ENCODE measurements around the gene CPHXL2. TPM values are rescaled to one million over a fixed set of nuclear protein-coding genes. Genes with fewer than 3 reads are reported as not detected.
A peak's percentile ranks its signal among the peaks of the same experiment; 100 is the strongest.

Gene CPHXL2
- total RNA-seq, 1 experiment from 2014 or later, result not detected

DNA sequence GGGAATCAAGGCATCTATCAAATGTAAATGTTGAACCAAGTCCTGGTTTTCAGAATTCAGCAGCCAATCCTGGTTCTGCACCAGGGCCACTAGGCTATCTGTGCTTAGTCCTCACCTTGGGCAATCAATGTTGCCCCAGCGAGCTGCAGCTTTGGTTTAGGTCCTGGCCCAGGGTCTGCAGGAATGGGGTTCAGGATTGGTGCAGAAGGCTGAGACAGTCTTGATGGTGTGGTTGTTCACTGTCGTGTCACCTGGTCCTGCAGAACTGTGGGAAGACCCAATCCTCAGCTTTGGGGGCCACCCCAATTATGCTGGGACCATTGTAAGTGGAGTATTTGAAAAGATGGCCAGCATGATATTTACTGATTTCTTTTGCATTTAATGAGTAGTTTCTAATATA lies 18.6 kb downstream of the CPHXL2 start:
- Histone ChIP-seq H3K4me1 (no peaks in the 10 kb centered on the region), H3K27ac (no peak overlapping the region), H3K9me3 (replicated peaks) (no peaks in the 10 kb centered on the region), H3K27me3 (no peaks in the 10 kb centered on the region), H3K36me3 (peaks cover 5% of the 10 kb centered on the region; the same call in 1 of the 2 replicates), H3K4me3 (no peak overlapping the region)
- no peak for DNase-seq

DNA sequence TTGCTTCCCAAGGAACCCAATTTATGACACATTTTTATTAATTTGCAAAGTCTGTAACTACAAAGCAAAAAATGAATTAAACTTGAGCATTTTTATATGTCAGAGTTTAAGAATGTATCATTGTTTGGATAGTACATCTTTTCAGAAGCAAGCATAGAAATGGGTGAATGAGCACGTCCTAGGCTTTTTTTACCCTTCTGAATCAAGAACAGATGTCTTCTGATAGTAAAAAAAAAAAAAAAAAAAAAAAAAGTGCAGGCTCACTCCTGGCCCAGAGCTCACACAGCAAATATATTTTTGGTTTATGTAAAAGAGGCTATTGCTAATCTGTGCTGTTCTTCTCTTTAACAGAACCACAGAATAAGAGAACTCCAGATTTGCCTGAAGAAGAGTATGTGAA lies 22.9 kb downstream of the CPHXL2 start:
- Histone ChIP-seq H3K4me3 (no peak overlapping the region), H3K36me3 (peaks cover 5% of the 10 kb centered on the region; the same call in 1 of the 2 replicates), H3K4me1 (0 out of 2 replicates have a peak, but pooled peaks cover 2% of the 10 kb centered on the region), H3K9me3 (replicated peaks) (no peaks in the 10 kb centered on the region), H3K27me3 (no peaks in the 10 kb centered on the region), H3K27ac (no peak overlapping the region)
- no peak for DNase-seq

DNA sequence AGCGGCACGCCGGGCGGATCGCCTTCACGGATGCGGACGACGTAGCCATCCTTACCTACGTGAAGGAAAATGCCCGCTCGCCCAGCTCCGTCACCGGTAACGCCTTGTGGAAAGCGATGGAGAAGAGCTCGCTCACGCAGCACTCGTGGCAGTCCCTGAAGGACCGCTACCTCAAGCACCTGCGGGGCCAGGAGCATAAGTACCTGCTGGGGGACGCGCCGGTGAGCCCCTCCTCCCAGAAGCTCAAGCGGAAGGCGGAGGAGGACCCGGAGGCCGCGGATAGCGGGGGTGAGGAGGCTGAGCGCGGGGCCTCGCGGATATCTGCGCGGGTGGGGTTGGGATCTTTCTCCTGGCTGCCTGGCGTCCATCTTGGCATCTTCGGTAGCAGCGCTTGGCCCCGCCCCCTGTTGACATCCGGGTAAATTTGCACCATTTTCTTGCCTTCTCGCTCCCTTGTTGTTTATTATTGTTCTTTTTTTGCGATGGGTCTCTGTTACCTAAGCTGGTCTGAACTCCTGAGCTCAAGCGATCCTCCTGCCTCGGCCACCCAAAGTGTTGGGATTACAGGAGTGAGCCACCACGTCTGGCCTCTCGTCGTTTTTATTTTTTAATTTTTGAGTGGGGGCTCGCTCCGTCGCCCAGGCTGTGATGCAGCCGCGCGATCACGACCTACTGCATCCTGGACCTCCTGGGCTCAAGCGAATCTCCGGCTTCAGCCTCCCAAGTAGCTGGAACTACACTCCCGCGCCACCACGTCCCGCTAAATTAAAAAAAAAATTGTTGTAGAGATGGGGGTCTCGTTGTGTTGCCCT lies 28.3 kb downstream of the CPHXL2 start:
- Histone ChIP-seq H3K9me3 (replicated peaks) (no peaks in the 10 kb centered on the region), H3K4me3 (peak overlapping the region; percentile 90), H3K36me3 (peaks cover 10% of the 10 kb centered on the region; the same call in 1 of the 2 replicates), H3K4me1 (0 out of 2 replicates have a peak, but pooled peaks cover 2% of the 10 kb centered on the region), H3K27me3 (no peaks in the 10 kb centered on the region), H3K27ac (peak overlapping the region; percentile 65)
- DNase-seq, result peak; percentile 62 to 76

DNA sequence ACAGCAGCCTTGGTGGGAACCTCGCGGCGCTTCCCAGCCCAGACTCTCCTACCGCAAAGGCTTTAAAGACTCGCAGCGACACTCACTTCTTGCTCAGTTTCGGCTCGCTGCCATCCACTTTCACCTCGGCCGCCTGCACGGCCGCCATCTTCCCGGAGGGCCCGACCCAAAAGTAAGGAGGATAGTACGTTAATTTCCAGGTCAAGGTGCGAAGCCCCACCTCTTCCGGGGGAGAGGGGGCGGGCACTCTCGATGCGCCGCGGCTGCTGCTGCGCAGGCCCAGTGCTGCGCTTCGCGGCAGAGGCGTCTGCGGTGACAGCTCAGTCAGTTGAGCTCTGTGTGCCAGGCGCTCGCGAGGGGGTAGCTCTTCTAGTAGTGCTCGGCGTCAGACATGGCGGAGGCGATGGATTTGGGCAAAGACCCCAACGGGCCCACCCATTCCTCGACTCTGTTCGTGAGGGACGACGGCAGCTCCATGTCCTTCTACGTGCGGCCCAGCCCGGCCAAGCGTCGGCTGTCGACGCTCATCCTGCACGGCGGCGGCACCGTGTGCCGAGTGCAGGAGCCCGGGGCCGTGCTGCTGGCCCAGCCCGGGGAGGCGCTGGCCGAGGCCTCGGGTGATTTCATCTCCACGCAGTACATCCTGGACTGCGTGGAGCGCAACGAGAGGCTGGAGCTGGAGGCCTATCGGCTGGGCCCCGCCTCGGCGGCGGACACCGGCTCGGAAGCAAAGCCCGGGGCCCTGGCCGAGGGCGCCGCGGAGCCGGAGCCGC lies 29.1 kb downstream of the CPHXL2 start, which contains the start of the genes KARS1 and TERF2IP:
KARS1 (minus strand) TSS at position 174 of the 773 bp plus-strand sequence; CDS start at position 148, 26 bp downstream.
TERF2IP (plus strand) TSS at position 282 of the 773 bp plus-strand sequence; CDS start at position 392, 110 bp downstream.
- H3K27ac ChIP-seq, result peak within 1 kb of the TSS; percentile 65
- H3K36me3 ChIP-seq, result peaks cover 10% of the 10 kb centered on the region; the same call in 1 of the 2 replicates
- peak; percentile 83 to 87 for DNase-seq
- H3K9me3 ChIP-seq (replicated peaks), result no peaks in the 10 kb centered on the region
- no peaks in the 10 kb centered on the region for H3K27me3 ChIP-seq
- peak within 1 kb of the TSS; percentile 90 for H3K4me3 ChIP-seq
- 0 out of 2 replicates have a peak, but pooled peaks cover 2% of the 10 kb centered on the region for H3K4me1 ChIP-seq

GRCh38 chr16:75647112-75647491 lies 29.7 kb downstream of the CPHXL2 start:
- H3K4me1 ChIP-seq, result 0 out of 2 replicates have a peak, but pooled peaks cover 2% of the 10 kb centered on the region
- H3K36me3 ChIP-seq, result peaks cover 10% of the 10 kb centered on the region; the same call in 1 of the 2 replicates
- H3K4me3 ChIP-seq, result peak overlapping the region; percentile 90
- H3K27me3 ChIP-seq, result no peaks in the 10 kb centered on the region
- no peak for DNase-seq
- no peaks in the 10 kb centered on the region for H3K9me3 ChIP-seq (replicated peaks)
- H3K27ac ChIP-seq, result peak overlapping the region; percentile 65

- no peaks in the 10 kb centered on the region for H3K4me1 ChIP-seq
- H3K9me3 ChIP-seq (replicated peaks), result no peaks in the 10 kb centered on the region
- H3K27ac ChIP-seq, result no peak overlapping the region
- peaks cover 20% of the 10 kb centered on the region for H3K36me3 ChIP-seq
- no peaks in the 10 kb centered on the region for H3K27me3 ChIP-seq
- DNase-seq, result no peak
- no peak overlapping the region for H3K4me3 ChIP-seq
Measured at GRCh38 chr16:75644240-75645012, 32.4 kb downstream of the CPHXL2 start.

- no peak for DNase-seq
- no peak overlapping the region for H3K27ac ChIP-seq
- no peaks in the 10 kb centered on the region for H3K4me1 ChIP-seq
- H3K27me3 ChIP-seq, result no peaks in the 10 kb centered on the region
- H3K4me3 ChIP-seq, result no peak overlapping the region
- no peaks in the 10 kb centered on the region for H3K9me3 ChIP-seq (replicated peaks)
- H3K36me3 ChIP-seq, result peaks cover 37% of the 10 kb centered on the region
Measured at GRCh38 chr16:75640598-75640997, 36.2 kb downstream of the CPHXL2 start.

- Histone ChIP-seq H3K9me3 (replicated peaks) (no peaks in the 10 kb centered on the region), H3K36me3 (peaks cover 47% of the 10 kb centered on the region; the same call in 1 of the 2 replicates), H3K27me3 (no peaks in the 10 kb centered on the region), H3K4me1 (no peaks in the 10 kb centered on the region), H3K27ac (no peak overlapping the region), H3K4me3 (no peak overlapping the region)
- DNase-seq, result no peak
Measured at GRCh38 chr16:75635036-75635435, 41.8 kb downstream of the CPHXL2 start.

DNA sequence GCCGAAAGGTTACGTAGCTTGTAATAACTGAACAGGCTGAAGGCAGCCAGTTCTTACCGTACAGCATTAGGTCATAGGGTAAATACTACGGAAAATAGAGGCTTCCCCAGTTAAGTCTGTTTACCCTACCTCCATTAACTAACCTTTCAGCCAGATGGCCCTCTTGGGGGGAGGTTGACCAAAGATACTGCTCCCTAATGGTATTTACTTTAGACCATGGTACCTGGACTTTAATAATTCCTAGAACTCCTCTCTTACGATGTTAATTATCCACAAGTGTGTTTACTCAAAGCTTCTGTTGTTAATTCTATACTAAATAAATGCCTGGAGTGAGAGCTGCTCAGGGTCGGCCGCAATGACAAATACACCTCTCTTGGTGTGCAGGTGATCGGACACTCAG lies 44.0 kb downstream of the CPHXL2 start:
- Histone ChIP-seq H3K27ac (no peak overlapping the region), H3K27me3 (no peaks in the 10 kb centered on the region), H3K4me3 (no peak overlapping the region), H3K36me3 (peaks cover 54% of the 10 kb centered on the region), H3K4me1 (no peaks in the 10 kb centered on the region), H3K9me3 (replicated peaks) (no peaks in the 10 kb centered on the region)
- DNase-seq, result no peak

- no peak for DNase-seq
- Histone ChIP-seq H3K4me1 (no peaks in the 10 kb centered on the region), H3K27me3 (no peaks in the 10 kb centered on the region), H3K36me3 (peaks cover 51% of the 10 kb centered on the region), H3K27ac (no peak overlapping the region), H3K9me3 (replicated peaks) (no peaks in the 10 kb centered on the region), H3K4me3 (no peak overlapping the region)
Measured at GRCh38 chr16:75630052-75630451, 46.8 kb downstream of the CPHXL2 start.

- Histone ChIP-seq H3K36me3 (peaks cover 47% of the 10 kb centered on the region), H3K9me3 (replicated peaks) (no peaks in the 10 kb centered on the region), H3K27ac (no peak overlapping the region), H3K27me3 (no peaks in the 10 kb centered on the region), H3K4me1 (no peaks in the 10 kb centered on the region), H3K4me3 (no peak overlapping the region)
- no peak for DNase-seq
Measured at GRCh38 chr16:75629132-75629531, 47.7 kb downstream of the CPHXL2 start.

DNA sequence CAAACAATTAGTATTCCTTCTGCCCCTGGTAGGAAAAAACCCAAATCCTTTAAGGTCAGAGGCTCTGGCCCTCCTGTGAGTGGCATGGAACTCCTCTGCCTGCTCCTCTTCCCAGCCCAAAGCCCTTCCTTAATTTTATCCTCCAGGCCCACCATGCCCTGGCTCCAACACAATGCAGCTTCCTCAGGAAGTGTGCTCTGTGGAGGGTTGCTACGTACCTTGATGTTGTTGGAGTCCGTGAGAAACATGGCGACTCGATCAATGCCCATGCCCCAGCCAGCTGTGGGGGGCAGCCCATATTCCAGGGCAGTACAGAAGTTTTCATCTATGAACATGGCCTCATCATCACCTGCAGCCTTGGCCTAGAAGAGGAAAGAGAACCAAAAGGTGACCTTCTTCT lies 48.5 kb downstream of the CPHXL2 start:
- DNase-seq, result no peak
- Histone ChIP-seq H3K36me3 (peaks cover 44% of the 10 kb centered on the region), H3K4me1 (no peaks in the 10 kb centered on the region), H3K27me3 (no peaks in the 10 kb centered on the region), H3K4me3 (no peak overlapping the region), H3K27ac (no peak overlapping the region), H3K9me3 (replicated peaks) (no peaks in the 10 kb centered on the region)

GRCh38 chr16:75627851-75628250 lies 49.0 kb downstream of the CPHXL2 start:
- no peak overlapping the region for H3K4me3 ChIP-seq
- H3K27ac ChIP-seq, result no peak overlapping the region
- H3K36me3 ChIP-seq, result peaks cover 40% of the 10 kb centered on the region
- no peaks in the 10 kb centered on the region for H3K9me3 ChIP-seq (replicated peaks)
- H3K27me3 ChIP-seq, result no peaks in the 10 kb centered on the region
- no peak for DNase-seq
- H3K4me1 ChIP-seq, result no peaks in the 10 kb centered on the region

DNA sequence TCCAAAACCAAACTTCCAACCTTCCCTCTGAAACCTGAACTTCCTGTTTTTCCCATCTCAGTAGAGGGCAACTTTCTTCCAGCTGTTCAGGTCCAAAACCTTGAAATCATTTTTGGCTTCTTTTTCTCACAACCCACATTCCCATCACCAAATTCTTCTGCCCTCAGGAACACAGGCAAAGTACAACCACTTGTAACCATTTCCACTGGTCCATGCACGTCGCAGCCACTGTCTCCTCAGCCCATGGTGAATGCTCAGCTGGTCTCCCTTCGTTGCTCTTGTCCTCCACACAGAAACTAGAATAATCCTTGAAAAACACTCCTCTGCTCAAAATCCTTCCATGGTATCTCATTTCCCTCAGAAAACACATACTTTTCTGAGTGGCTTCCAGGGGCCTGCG lies 50.0 kb downstream of the CPHXL2 start:
- no peak overlapping the region for H3K27ac ChIP-seq
- no peaks in the 10 kb centered on the region for H3K4me1 ChIP-seq
- DNase-seq, result no peak
- no peak overlapping the region for H3K4me3 ChIP-seq
- H3K27me3 ChIP-seq, result no peaks in the 10 kb centered on the region
- H3K9me3 ChIP-seq (replicated peaks), result no peaks in the 10 kb centered on the region
- H3K36me3 ChIP-seq, result peaks cover 34% of the 10 kb centered on the region

Data from SJCRH30 (cell line).